GM12873 (cell line): ENCODE results near the gene PALLD.

Experiments used
- TF ChIP-seq, protein P1 (sequence below): IDR thresholded peaks from 2 replicates; pipeline ENCODE4 v1.5.1; 2012; ENCODE audit warnings: low read depth, mild to moderate bottlenecking, moderate library complexity, low read length, control low read depth; ENCODE audit not compliant: insufficient read depth; ENCODE audit errors: missing control alignments

Gene PALLD

DNA sequence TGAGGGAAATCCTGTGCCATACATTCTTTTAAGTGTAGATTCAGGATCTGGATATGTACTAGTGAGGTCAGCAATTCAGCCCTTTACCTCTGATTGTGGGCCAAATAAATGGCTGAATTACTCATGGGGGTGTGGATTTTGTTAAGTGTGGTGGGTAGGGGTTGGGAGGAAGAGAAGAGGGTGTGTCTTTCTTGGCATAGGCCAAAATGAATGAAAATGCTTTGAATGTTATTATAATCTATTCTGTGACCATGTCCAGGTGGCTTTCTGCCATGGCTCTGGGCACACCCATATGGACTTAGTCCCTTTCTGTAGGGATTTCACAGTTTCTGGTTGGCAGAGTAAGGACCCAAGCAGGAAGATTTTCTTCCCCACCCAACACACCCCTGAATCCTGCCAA, 268.9 kb downstream of the PALLD start:
- TF ChIP-seq, protein P1, sequence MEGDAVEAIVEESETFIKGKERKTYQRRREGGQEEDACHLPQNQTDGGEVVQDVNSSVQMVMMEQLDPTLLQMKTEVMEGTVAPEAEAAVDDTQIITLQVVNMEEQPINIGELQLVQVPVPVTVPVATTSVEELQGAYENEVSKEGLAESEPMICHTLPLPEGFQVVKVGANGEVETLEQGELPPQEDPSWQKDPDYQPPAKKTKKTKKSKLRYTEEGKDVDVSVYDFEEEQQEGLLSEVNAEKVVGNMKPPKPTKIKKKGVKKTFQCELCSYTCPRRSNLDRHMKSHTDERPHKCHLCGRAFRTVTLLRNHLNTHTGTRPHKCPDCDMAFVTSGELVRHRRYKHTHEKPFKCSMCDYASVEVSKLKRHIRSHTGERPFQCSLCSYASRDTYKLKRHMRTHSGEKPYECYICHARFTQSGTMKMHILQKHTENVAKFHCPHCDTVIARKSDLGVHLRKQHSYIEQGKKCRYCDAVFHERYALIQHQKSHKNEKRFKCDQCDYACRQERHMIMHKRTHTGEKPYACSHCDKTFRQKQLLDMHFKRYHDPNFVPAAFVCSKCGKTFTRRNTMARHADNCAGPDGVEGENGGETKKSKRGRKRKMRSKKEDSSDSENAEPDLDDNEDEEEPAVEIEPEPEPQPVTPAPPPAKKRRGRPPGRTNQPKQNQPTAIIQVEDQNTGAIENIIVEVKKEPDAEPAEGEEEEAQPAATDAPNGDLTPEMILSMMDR, result no peak

DNA sequence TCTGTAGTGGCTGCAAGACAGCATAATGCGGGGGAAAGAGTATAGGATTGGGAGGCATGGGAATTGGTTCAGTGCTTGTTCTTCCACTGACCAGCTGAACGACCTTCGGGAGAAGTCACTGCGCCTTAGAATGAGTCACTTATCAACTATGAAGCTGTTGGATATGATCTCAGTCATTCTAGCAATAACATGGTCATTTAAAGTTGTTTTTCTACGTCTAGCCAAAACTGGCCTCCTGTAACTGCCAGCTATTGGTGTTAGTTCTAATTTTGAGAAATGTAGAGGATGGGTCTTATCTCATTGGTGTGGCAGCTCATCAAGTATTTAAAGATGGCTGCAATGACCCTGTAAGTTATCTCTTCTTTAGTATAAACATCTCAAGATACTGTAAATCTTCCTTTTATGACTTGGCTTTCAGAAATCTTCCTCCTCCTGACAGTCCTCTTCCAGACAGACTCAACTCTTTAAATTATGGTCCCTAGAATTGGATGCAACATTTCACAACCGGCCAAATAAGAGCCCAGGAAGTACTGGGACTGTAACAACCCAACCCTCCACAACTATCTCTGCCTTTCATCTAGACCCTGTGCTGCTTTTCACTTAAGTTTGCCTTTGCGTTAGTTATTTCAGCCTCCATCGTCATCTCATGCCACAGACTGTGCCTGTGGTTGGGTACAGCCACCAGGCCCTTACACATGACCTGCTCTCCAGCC, 269.9 kb downstream of the PALLD start:
- TF ChIP-seq, protein P1, result no peak

DNA sequence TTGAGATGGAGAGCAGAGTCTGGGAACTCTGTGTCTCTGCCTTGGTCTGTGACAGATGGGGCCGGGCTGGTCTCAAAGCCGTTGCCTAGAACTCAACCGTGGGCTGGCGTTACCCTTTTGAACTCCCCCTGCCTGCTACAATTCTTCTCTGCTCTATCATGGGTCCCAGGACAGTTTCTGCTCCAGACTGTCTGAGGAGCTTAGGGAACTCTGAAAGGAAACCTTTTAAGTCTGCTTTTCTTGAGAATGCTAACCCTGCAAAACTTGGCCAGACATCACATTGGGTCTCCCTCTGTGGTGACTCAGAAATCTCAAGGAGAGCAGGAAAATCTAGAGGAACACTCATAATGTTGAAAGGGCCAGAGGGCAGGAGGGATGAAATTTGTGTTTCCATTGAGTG, 272.6 kb downstream of the PALLD start:
- TF ChIP-seq, protein P1, result no peak

DNA sequence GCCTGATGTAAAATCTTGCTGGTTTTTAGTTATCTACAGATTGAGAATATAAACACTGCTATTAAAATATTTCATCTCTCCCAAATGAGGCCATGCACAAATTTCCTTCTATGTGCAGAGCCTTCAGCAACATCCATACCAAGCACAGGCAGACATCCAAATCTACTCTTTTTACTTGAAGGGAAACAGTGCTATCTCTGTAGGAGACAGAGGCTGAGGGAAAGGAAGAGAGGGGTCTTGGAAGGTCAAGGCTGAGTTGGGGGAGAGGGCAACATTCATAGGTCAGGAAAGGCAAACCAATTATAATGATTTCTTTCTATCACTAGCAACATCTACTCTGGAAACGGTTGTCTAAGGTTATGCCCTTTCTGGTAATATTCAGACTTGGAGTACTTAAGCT, 273.0 kb downstream of the PALLD start:
- TF ChIP-seq, protein P1, result no peak

DNA sequence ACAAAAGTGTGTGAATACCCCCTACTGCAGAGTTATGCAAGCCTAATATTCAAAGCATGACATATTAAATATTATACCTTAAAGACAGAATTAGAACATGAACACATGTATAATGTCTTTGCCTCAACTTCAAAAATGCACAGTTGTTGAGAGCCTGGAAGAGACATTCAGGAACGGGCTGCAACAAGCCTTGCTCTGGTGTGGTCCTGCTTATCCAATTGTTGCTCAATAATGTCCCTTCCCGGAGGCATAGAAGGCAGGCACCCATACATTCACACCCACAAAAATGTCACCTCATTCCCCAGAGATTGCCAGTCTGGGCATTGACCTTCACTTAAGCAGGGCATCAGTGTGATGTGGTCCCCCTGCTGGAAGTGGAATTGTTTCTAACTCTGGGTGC, 274.4 kb downstream of the PALLD start:
- TF ChIP-seq, protein P1, result no peak

DNA sequence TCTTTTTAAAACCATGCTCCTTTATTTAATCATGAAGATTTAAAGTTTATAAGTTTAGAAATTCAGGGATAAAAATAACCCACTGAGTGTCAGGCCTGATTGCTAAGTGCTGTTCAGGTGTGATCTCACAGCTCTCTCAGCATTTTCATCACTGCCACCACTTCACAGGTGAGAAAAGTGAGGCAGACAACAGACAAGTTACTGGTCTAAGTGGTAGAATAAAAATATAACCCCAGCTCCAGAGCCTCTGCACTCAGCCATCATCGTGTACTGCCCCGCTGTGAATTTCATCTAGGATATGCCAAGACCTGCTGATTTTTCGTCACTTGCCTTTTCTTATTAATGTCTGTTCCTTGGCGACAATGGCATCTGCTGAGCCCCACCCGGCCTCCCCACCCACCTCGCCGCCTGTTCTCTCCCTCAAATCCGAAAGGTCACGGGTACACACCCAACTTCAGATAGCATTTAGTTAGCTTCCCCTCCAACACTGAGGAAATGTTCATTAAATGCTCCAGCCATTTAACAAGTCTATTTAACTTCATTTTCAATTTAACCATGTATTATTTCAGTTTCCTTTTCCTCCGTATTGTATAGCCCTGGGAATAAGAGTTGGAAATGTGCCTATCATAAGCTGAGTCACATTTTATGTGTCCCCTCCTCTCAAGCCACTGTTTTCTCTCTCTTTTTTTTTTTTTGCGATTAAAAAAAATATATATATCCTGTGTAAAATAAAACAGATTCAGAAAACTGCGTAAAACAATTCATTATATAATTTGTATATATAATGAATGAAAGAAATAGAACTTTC, 276.7 kb downstream of the PALLD start:
- TF ChIP-seq, protein P1, result no peak

DNA sequence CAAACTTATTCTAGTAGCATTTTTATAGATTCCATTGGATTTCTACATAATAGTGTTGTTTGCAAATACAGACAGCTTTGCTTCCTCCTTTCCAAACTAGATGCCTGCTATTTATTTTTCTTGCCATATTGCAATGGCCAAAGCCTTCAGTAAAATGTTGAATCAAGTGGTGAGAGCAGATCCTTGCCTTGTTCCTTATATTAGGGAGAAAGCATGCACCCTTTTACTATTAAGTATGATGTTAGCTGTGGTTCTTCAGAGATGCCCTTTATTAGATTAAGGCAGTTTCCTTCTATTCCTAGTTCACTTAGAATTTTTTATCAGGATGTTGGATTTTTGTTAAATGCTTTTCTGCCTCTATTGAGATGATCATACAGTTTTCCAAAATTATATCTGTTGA, 279.5 kb downstream of the PALLD start:
- TF ChIP-seq, protein P1, result no peak
